Mucosa of rectum (tissue), 2 donors: ENCODE data around the gene BCKDHA.
A peak's percentile ranks its signal among the peaks of the same experiment; 100 is the strongest.
"Not testable (repeated sequence)": the region's sequence is repeated elsewhere in the genome, so short reads cannot be mapped to it uniquely, and the experiment has no call there.

Experiments
- H3K27ac ChIP-seq, 2 donors: one replicate each; pipeline ENCODE4 v1.7.0; 2013; ENCODE audit warnings: inconsistent platforms in 2 of 2, low read depth in 2 of 2, low read length in 2 of 2
- H3K27me3 ChIP-seq, 2 donors: one replicate each; pipeline ENCODE4 v1.7.0; 2013; ENCODE audit warnings: low read length in 2 of 2; ENCODE audit not compliant: control insufficient read depth in 2 of 2, insufficient read depth in 2 of 2
- H3K36me3 ChIP-seq, 2 donors: one replicate each; pipeline ENCODE4 v1.7.0; 2013; ENCODE audit warnings: low read length in 2 of 2; ENCODE audit not compliant: control insufficient read depth in 2 of 2, insufficient read depth in 2 of 2
- H3K4me1 ChIP-seq, 2 donors: one replicate each; pipeline ENCODE4 v1.7.0; 2013; ENCODE audit warnings: low read length in 2 of 2, mild to moderate bottlenecking in 1 of 2; ENCODE audit not compliant: control insufficient read depth in 2 of 2, insufficient read depth in 2 of 2
- H3K4me3 ChIP-seq, 2 donors: one replicate each; pipeline ENCODE4 v1.7.0; 2013; ENCODE audit warnings: low read length in 2 of 2
- H3K9ac ChIP-seq, 2 donors: one replicate each; pipeline ENCODE4 v1.7.0; 2013; ENCODE audit warnings: low read length in 2 of 2, low read depth in 1 of 2, mild to moderate bottlenecking in 1 of 2
- H3K9me3 ChIP-seq, 2 donors: one replicate each; pipeline ENCODE4 v1.7.0; 2013; ENCODE audit warnings: low read length in 2 of 2; ENCODE audit not compliant: control insufficient read depth in 2 of 2
- donor health status: healthy.
- donor health status: Normal muscosa, but diverticular disease.

BCKDHA gene

DNA sequence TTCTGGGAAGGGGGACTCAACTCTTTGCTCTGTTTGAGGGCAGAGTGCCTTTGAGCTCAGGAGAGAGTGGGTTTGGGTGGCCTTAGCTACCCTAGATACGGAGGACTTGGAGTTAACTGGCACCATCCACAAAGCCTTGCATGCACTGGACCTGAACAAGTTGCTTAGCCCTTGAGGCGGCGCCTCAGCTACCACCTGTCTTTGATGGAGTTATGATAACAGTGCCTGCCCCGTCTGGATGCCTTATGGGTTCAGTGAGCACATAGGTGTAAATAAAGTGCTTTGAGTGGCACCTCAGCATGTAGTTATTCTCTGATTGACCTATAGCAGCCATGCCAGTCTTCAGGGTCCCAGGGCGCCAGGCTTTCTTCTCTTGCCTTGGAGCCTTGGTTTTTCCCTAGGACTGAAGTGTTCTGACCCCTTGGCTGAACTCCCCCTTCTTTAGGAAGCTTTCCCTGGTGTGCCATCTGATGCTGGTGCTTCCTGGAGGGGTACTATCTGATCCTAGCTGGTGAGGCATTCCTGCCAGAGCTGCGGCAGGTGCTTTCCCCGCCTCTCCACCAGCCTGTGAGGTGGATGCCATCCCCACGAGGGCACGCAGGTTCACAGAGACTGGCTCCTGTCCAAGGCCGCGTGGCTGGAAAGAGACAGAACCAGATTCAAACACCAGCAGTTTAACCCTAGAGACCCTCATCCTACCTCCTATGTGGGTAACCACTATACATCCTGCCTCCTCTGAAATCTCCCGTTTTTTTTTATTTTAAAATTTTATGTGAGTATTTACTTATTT is 5.8 kb downstream of the BCKDHA start:
- H3K4me1 ChIP-seq: peaks cover 7% of the 10 kb centered on the region in 2 donors
- H3K27ac ChIP-seq: no peak overlapping the region

DNA sequence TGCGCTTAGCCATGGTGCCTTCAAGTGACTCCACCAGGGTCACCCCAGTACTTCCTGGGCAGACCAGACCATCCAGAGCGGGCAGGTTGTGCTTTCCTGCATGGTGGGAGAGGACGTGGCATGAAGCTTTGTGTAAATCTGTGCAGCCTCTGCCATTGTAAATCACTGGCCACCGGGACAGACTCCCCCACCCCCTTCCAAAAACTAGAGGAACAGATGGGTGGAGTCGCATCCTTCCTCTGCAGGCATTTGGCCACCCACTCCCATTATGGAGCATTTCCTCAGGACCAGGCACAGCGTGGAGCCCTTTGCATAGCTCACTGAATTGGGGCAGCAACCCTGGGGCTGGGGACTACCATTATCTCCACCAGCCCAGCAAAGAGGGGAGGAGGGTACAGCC is 8.2 kb downstream of the BCKDHA start:
- Histone ChIP-seq H3K4me3 (no peak overlapping the region), H3K36me3 (peaks cover under 1 to 2% of the 10 kb centered on the region in 2 donors), H3K9me3 (no peaks in the 10 kb centered on the region), H3K9ac (no peak overlapping the region), H3K4me1 (peaks cover 2 to 6% of the 10 kb centered on the region in 2 donors), H3K27ac (no peak overlapping the region), H3K27me3 (no peaks in the 10 kb centered on the region)

More for the DNA sequence above, 5.8 kb downstream of the BCKDHA start:
- no peaks in the 10 kb centered on the region for H3K27me3 ChIP-seq
- H3K9me3 ChIP-seq: no peaks in the 10 kb centered on the region
- no peak overlapping the region for H3K4me3 ChIP-seq
- H3K9ac ChIP-seq: no peak overlapping the region
- peaks cover 0 to 2% of the 10 kb centered on the region in 2 donors for H3K36me3 ChIP-seq

DNA sequence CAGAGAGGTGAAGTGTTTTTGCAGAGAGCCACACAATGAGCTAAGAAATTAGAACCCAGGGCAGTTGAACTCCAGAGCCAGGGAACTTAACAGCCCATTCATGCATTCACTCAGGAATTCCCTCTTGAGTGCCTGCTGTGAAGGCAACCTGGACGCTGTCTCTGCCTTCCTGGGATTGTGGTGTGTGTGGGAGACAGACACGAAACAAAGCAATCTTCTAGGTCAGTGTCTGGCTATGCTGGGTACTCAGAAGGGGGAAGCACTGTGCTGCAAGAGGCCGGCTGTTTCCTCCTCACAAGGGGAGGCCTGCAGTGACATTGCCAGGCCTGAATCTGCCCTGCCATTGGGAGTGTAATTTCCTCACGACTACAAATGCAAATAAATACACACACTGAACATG is 9.7 kb downstream of the BCKDHA start:
- peaks cover 4 to 15% of the 10 kb centered on the region in 2 donors for H3K36me3 ChIP-seq
- H3K9me3 ChIP-seq: no peaks in the 10 kb centered on the region
- no peaks in the 10 kb centered on the region for H3K27me3 ChIP-seq
- H3K4me1 ChIP-seq: peaks cover 2 to 6% of the 10 kb centered on the region in 2 donors
- H3K27ac ChIP-seq: no peak overlapping the region
- H3K9ac ChIP-seq: no peak overlapping the region
- no peak overlapping the region for H3K4me3 ChIP-seq

DNA sequence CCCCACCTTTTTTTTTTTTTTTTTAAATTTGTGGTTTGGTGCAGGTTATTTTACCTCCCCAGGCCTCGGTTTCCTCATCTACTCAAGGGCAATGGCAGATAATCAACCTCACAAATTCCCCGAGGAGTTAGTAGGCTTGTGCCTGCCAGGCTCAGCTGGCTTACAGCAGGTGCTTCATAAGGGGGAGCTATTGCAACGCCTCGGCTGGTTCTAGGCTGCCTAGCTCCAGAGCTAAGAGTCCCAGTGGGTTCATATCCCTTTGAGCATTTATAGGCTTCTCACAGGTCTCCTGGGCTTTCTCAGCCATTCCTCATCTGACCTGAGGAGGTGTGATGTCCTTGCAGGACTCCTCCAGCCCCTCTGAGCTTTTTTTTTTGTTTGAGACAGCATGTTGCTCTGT is 10.6 kb downstream of the BCKDHA start:
- H3K27ac ChIP-seq: no peak overlapping the region
- H3K4me1 ChIP-seq: peaks cover 2 to 6% of the 10 kb centered on the region in 2 donors
- peaks cover 8 to 20% of the 10 kb centered on the region in 2 donors for H3K36me3 ChIP-seq
- peak overlapping the region in 1 of 2 donors; percentile 14 for H3K9ac ChIP-seq
- H3K9me3 ChIP-seq: no peaks in the 10 kb centered on the region
- H3K4me3 ChIP-seq: no peak overlapping the region
- H3K27me3 ChIP-seq: no peaks in the 10 kb centered on the region

DNA sequence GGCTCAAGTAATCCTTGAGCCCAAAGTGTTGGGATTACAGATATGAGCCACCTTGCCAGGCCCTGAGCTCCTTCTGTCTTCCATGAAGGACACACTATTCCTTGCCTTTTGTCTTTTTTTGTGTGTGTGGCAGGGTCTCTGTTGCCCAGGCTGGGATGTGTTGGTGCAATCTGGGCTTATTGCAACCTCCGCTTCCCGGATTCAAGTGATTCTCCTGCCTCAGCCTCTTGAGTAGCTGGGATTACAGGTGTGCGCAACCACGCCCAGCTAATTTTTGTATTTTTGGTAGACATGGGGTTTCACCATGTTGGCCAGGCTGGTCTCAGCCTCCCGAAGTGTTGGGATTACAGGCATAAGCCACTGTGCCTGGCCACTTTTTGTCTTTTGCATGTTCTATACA is 11.2 kb downstream of the BCKDHA start:
- H3K4me1 ChIP-seq, H3K27me3 ChIP-seq, H3K9me3 ChIP-seq, H3K9ac ChIP-seq, H3K4me3 ChIP-seq: not testable (repeated sequence)
- H3K27ac ChIP-seq: peak overlapping the region in 1 of 2 donors; percentile 36
- peaks cover 14 to 25% of the 10 kb centered on the region in 2 donors for H3K36me3 ChIP-seq

DNA sequence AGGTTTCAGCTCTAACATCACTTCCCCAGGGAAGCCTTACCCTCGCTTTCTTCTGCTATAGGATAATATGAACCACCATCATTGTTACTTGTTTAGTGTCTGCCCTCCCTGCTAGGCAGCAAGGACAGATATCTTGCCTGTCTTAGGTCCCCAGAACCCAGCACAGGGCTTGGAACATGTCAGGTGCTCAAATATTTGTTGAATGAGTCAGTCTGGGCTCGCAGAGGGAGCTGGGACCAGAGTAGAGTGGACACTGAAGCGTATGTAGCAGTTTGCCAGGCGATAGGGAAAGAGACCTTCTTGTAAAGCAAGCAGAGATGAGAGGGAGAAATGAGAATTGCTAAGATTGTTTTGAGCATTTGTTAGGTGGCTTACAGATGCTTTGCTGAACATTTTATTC is 11.7 kb downstream of the BCKDHA start:
- Histone ChIP-seq H3K4me1 (peaks cover 2 to 6% of the 10 kb centered on the region in 2 donors), H3K27ac (peak overlapping the region in 1 of 2 donors; percentile 36), H3K27me3 (no peaks in the 10 kb centered on the region), H3K9me3 (no peaks in the 10 kb centered on the region), H3K9ac (no peak overlapping the region), H3K4me3 (no peak overlapping the region), H3K36me3 (peaks cover 16 to 30% of the 10 kb centered on the region in 2 donors)

DNA sequence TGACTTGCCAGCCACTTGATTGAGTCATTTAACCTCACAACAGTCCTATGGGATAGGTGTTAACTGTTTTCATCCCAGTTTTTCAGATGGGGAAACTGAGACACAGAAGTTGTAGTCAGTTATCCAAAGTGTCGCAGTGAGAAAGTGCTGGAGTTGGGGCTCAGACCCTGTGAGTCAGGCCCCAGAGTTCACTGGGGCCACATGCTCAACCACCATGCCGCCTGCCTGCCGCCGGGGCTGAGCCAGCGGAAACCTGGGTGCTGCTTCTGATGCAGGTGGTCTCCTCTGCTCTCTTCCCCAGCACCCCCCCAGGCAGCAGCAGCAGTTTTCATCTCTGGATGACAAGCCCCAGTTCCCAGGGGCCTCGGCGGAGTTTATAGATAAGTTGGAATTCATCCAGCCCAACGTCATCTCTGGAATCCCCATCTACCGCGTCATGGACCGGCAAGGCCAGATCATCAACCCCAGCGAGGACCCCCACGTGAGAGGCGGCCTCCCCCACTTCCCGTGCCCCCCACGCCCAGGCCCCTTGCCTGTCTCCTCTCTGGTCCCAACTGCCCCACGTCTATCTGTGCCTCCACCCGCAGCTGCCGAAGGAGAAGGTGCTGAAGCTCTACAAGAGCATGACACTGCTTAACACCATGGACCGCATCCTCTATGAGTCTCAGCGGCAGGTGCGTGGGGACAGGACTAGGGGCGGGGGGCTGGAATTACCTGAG is 12.9 kb downstream of the BCKDHA start:
- H3K27me3 ChIP-seq: no peaks in the 10 kb centered on the region
- H3K9me3 ChIP-seq: no peaks in the 10 kb centered on the region
- no peak overlapping the region for H3K9ac ChIP-seq
- H3K4me3 ChIP-seq: no peak overlapping the region
- H3K4me1 ChIP-seq: peaks cover 5 to 18% of the 10 kb centered on the region in 2 donors
- H3K27ac ChIP-seq: no peak overlapping the region
- peaks cover 18 to 39% of the 10 kb centered on the region in 2 donors for H3K36me3 ChIP-seq

DNA sequence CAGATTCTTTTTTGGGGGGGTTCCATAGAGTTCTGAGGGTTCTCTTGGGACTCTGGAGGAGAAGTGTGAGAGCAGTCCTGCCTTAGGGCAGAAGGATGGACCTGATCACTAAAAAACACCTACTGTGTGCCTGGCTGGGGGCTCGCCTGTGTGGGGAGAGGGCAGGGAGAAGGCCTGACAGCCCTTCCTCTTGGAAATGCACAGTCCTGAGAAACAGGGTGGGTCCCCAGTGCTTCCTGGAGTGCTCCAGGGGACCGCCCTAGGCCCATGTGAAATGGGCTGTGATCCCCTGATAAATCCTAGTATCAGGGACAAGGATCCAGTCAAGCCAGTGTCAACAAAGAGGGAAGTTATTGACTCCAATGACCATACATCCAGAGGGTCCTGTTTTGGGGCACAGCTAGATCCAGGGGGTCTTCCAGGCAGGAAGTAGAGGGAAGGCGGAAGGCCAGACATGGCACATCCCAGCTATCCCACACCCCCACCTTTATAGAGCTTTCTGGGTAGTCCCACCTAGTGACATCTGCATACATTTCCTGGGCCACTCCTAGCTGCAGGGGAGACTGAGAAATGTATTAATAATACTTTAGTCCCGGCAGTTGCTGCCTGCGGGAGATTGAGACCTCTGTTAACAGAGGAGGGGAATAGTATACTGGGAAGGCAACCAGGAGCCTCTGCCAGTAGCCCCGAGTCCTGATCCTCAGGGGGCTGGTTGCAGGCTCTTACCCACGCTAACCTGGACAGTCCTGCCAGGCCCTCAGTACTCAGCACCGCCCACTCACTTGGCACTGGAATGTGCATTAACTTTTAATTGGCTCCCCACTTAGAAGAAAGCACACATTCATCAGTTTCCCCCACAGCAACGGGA is 13.7 kb downstream of the BCKDHA start:
- no peaks in the 10 kb centered on the region for H3K9me3 ChIP-seq
- peaks cover 18 to 39% of the 10 kb centered on the region in 2 donors for H3K36me3 ChIP-seq
- no peaks in the 10 kb centered on the region for H3K27me3 ChIP-seq
- H3K27ac ChIP-seq: no peak overlapping the region
- H3K4me1 ChIP-seq: peaks cover 9 to 21% of the 10 kb centered on the region in 2 donors
- no peak overlapping the region for H3K4me3 ChIP-seq
- H3K9ac ChIP-seq: no peak overlapping the region

DNA sequence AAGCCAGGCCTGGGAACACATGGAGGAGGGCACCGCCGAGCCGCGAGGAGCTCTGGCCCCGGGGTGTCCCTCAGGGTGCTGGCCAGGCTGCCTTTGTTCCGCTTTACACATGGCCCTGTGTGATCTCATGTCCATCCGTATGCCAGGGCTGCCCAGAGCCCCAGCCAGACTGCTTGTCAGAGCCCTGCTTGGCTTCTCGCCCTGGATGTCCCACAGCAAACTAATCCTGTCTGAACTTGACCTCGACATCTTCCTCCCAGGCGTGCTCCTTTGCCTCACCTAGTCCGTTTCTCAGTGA is 14.3 kb downstream of the BCKDHA start:
- H3K4me1 ChIP-seq: peaks cover 9 to 25% of the 10 kb centered on the region in 2 donors
- H3K27me3 ChIP-seq: no peaks in the 10 kb centered on the region
- no peak overlapping the region for H3K4me3 ChIP-seq
- no peak overlapping the region for H3K27ac ChIP-seq
- peaks cover 18 to 42% of the 10 kb centered on the region in 2 donors for H3K36me3 ChIP-seq
- no peaks in the 10 kb centered on the region for H3K9me3 ChIP-seq
- H3K9ac ChIP-seq: no peak overlapping the region

DNA sequence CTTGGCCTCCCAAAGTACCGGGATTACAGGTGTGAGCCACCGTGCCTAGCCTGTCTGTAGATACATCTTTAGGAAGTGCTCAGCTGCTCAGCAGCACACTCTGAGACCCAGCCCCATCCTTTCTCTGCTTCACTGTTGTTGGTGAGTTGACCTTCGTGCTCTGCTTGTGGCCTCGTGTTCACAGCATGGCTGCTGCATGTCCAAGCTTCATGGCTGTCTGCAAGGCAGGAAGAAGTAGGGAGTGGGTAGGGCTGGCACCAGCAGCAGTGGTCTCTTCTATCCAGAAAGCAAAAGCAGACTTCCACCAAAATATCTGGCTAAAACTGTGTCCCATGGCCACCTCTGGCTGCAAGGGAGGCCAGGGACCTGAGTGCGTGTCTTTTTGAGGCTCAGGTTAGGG is 15.3 kb downstream of the BCKDHA start:
- Histone ChIP-seq H3K9ac (no peak overlapping the region), H3K36me3 (peaks cover 21 to 42% of the 10 kb centered on the region in 2 donors), H3K27me3 (no peaks in the 10 kb centered on the region), H3K4me1 (peaks cover 9 to 25% of the 10 kb centered on the region in 2 donors), H3K27ac (no peak overlapping the region), H3K9me3 (no peaks in the 10 kb centered on the region), H3K4me3 (no peak overlapping the region)
